ENCODE measurements around the gene PEX11G.

Gene PEX11G

DNA sequence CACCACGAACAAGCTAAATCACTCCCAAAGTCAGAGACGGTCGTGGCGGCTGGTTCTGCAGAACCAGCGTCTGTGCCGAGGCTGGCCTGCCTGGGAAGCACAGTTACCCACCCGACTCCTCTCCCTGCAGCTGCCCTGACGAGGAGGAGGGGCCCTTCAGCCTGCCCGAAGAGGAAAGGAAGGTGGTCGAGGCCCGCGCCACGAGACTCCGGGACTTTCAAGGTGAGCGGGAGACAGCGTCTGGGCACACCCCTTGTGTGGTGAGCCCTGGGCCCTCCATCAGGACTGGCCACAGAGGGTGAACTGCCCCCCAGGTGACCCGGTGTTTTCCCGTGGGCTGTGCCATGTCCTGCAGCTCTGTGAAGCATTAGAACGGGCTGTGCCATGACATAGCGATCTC lies 29.1 kb downstream of the PEX11G start:
- Histone ChIP-seq H3K4me3 (ENCODE audit: low read depth, low read length, poor library complexity, severe bottlenecking) (no peak overlapping the region), H3K4me2 (ENCODE audit: low read length) (no peak overlapping the region), H3K27me3 (ENCODE audit: insufficient read depth, low read length) (no peaks in the 10 kb centered on the region), H3K36me3 (ENCODE audit: insufficient read depth, low read length) (peaks cover 92% of the 10 kb centered on the region), H3K4me1 (ENCODE audit: insufficient read depth, low read length, severe bottlenecking) (no peaks in the 10 kb centered on the region), H3K27ac (ENCODE audit: low read depth, low read length, poor library complexity, severe bottlenecking) (no peak overlapping the region), H3K9me3 (ENCODE audit: low read length) (no peaks in the 10 kb centered on the region), H3K79me2 (ENCODE audit: insufficient read depth, low read length) (no peaks in the 10 kb centered on the region), H4K20me1 (ENCODE audit: insufficient read depth, low read length) (no peaks in the 10 kb centered on the region), H3F3A (ENCODE audit: insufficient read depth, low read length) (no peaks in the 10 kb centered on the region), H2AFZ (ENCODE audit: low read length) (no peak overlapping the region), H3K9me2 (ENCODE audit: low read depth, low read length) (no peaks in the 10 kb centered on the region), H3K9ac (ENCODE audit: low read length) (no peak overlapping the region)
- TF ChIP-seq EZH2 (IDR thresholded peaks at IDR 0.05; ENCODE audit: borderline replicate concordance, low read length), result no peak
- TF ChIP-seq, protein P1, sequence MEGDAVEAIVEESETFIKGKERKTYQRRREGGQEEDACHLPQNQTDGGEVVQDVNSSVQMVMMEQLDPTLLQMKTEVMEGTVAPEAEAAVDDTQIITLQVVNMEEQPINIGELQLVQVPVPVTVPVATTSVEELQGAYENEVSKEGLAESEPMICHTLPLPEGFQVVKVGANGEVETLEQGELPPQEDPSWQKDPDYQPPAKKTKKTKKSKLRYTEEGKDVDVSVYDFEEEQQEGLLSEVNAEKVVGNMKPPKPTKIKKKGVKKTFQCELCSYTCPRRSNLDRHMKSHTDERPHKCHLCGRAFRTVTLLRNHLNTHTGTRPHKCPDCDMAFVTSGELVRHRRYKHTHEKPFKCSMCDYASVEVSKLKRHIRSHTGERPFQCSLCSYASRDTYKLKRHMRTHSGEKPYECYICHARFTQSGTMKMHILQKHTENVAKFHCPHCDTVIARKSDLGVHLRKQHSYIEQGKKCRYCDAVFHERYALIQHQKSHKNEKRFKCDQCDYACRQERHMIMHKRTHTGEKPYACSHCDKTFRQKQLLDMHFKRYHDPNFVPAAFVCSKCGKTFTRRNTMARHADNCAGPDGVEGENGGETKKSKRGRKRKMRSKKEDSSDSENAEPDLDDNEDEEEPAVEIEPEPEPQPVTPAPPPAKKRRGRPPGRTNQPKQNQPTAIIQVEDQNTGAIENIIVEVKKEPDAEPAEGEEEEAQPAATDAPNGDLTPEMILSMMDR (IDR thresholded peaks at IDR 0.05; ENCODE audit: low read length), result no peak

DNA sequence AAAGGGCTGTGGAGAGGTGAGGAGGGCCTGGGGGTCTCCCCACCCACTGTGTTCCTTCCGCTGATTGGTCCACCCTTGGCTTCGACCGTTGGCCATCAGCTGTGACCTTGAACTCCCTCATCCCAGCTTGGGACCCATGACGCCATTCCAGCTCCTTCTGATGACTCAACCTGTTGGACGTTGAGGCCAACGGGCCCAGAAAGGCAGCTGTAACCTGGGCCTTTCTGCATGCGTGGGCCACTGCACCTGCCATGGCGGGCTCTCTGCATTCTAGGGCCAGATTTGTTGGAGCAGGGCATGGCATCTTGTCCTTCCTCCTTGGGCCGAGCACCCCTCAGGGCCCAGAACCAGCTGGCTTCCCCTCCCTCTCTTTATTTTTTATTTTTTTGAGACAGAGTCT lies 30.2 kb downstream of the PEX11G start:
- Histone ChIP-seq H2AFZ (ENCODE audit: low read length) (no peak overlapping the region), H3K9me3 (ENCODE audit: low read length) (no peaks in the 10 kb centered on the region), H3K9ac (ENCODE audit: low read length) (no peak overlapping the region), H3F3A (ENCODE audit: insufficient read depth, low read length) (no peaks in the 10 kb centered on the region), H3K4me3 (ENCODE audit: low read depth, low read length, poor library complexity, severe bottlenecking) (no peak overlapping the region), H3K79me2 (ENCODE audit: insufficient read depth, low read length) (no peaks in the 10 kb centered on the region), H3K4me2 (ENCODE audit: low read length) (no peak overlapping the region), H4K20me1 (ENCODE audit: insufficient read depth, low read length) (no peaks in the 10 kb centered on the region), H3K27me3 (ENCODE audit: insufficient read depth, low read length) (no peaks in the 10 kb centered on the region), H3K4me1 (ENCODE audit: insufficient read depth, low read length, severe bottlenecking) (no peaks in the 10 kb centered on the region), H3K27ac (ENCODE audit: low read depth, low read length, poor library complexity, severe bottlenecking) (no peak overlapping the region), H3K36me3 (ENCODE audit: insufficient read depth, low read length) (peaks cover 92% of the 10 kb centered on the region), H3K9me2 (ENCODE audit: low read depth, low read length) (no peaks in the 10 kb centered on the region)
- TF ChIP-seq EZH2 (IDR thresholded peaks at IDR 0.05; ENCODE audit: borderline replicate concordance, low read length), result no peak
- TF ChIP-seq, protein P1 (IDR thresholded peaks at IDR 0.05; ENCODE audit: low read length), result no peak

DNA sequence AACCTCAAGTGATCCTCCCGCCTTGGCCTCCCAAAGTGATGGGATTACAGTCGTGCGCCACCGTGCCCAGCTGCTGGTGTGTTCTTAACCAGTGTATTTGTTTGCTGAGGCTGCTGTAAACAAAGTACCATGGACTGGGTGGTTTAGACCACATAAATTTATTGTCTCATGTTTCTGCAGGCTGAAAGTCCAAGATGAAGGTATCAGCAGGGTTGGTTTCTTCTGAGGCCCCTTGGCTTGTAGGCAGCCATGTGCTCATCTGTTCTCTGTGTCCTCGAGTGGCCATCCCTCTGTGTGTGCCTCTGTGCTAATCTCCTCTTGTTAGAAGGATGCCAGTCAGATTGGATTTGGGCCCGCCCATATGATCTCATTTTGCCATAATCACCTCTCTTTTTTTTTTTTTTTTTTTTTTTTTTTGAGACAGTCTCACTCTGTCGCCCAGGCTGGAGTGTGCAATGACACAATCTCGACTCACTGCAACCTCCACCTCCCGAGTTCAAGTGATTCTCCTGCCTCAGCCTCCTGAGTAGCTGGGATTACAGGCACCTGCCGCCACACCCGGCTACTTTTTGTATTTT lies 31.8 kb downstream of the PEX11G start:
- H2AFZ ChIP-seq (ENCODE audit: low read length), result no peak overlapping the region
- H3K27me3 ChIP-seq (ENCODE audit: insufficient read depth, low read length), result no peaks in the 10 kb centered on the region
- H3K4me2 ChIP-seq (ENCODE audit: low read length), result no peak overlapping the region
- H4K20me1 ChIP-seq (ENCODE audit: insufficient read depth, low read length), result no peaks in the 10 kb centered on the region
- H3K79me2 ChIP-seq (ENCODE audit: insufficient read depth, low read length), result no peaks in the 10 kb centered on the region
- H3K4me3 ChIP-seq (ENCODE audit: low read depth, low read length, poor library complexity, severe bottlenecking), result no peak overlapping the region
- H3K27ac ChIP-seq (ENCODE audit: low read depth, low read length, poor library complexity, severe bottlenecking), result no peak overlapping the region
- TF ChIP-seq EZH2 (IDR thresholded peaks at IDR 0.05; ENCODE audit: borderline replicate concordance, low read length), result no peak
- TF ChIP-seq, protein P1 (IDR thresholded peaks at IDR 0.05; ENCODE audit: low read length), result no peak
- no peak overlapping the region for H3K9ac ChIP-seq (ENCODE audit: low read length)
- H3K9me3 ChIP-seq (ENCODE audit: low read length), result no peaks in the 10 kb centered on the region
- no peaks in the 10 kb centered on the region for H3K4me1 ChIP-seq (ENCODE audit: insufficient read depth, low read length, severe bottlenecking)
- no peaks in the 10 kb centered on the region for H3K9me2 ChIP-seq (ENCODE audit: low read depth, low read length)
- H3F3A ChIP-seq (ENCODE audit: insufficient read depth, low read length), result no peaks in the 10 kb centered on the region
- peaks cover 91% of the 10 kb centered on the region for H3K36me3 ChIP-seq (ENCODE audit: insufficient read depth, low read length)

Measured in OCI-LY1 (cell line).